NCI-H510A treated with DMSO at 0.1 percent for 48 hours (cell line): Measurements from ENCODE around the gene LRRC43.
A peak's percentile ranks its signal among the peaks of the same experiment; 100 is the strongest.
"Not testable (repeated sequence)": the region's sequence is repeated elsewhere in the genome, so short reads cannot be mapped to it uniquely, and the experiment has no call there.

Source experiments
- DNase-seq: peaks from one replicate; lab custom pipeline; 2025; lab: John Stamatoyannopoulos, UW

LRRC43 gene

DNA sequence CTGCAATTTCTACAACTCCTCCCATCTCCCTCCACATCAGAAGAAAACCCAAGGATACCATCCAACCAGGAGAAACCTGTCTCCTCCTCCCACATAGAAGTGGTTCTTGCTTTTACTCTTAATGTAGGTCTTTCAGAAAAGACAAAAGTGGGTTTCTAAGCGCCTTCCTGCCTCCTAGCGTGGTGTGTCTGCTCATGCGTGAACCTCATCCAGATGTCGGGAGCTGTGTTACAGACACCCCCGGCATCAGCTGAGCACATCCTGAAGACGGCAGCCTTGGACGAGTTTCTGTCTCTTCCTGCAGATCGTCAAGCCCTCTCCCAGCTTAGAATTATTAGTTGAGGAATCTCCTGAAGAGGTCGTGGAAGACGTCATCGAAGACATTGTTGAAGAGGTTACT is 9.5 kb downstream of the LRRC43 start:
- no peak for DNase-seq

DNA sequence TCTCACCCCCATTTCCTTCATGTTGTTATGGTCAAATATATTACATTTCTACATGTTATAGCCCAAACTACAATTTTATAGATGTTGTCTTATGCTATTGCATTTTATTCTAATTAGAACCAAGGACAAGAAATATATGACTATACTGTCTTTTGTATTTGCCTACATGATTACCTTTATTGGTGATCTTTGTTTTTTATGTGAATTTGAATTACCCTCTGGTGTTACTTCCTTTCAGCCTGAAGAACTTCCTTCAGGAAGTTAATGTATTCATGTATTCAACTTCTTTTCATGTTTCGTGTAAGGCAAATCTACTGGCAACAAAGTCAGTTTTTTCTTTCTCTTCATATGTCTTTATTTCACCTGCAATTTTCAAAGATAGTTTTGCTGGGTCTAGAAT is 11.9 kb downstream of the LRRC43 start:
- no peak for DNase-seq

DNA sequence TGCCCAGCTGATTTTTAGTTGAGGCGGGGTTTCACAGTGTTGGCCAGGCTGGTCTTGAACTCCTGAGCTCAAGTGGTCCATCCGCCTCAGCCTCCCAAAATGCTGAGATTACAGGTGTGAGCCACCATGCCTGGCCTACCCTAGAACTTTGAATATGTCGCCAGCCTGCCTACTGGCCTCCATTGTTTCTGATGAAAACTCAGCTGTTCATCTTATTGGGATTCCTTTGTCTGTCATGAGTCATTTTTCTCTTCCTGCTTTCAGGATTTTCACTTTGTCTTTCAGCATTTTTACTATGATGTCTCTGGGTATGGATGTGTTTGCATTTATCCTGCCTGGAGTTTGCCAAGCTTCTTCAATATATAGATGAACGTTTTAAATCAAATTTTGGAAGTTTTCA is 12.5 kb downstream of the LRRC43 start:
- no peak for DNase-seq

DNA sequence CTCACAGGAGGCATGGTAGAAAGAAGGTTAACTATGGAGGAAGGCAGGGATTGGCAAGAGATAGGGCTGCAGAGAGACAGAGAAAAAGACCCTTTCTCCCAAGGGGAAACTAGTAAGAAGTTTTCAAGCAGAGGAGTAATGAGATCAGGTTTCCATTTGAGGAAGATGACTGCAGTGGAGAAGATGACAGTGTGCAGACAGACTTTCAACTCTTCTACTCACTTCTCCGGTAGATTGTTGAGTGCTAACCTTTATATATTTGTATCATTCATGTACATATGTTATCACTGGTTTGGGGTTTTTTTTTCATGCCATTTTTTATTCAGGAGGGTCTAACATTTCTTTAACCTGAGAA is 14.7 kb downstream of the LRRC43 start:
- DNase-seq: no peak

DNA sequence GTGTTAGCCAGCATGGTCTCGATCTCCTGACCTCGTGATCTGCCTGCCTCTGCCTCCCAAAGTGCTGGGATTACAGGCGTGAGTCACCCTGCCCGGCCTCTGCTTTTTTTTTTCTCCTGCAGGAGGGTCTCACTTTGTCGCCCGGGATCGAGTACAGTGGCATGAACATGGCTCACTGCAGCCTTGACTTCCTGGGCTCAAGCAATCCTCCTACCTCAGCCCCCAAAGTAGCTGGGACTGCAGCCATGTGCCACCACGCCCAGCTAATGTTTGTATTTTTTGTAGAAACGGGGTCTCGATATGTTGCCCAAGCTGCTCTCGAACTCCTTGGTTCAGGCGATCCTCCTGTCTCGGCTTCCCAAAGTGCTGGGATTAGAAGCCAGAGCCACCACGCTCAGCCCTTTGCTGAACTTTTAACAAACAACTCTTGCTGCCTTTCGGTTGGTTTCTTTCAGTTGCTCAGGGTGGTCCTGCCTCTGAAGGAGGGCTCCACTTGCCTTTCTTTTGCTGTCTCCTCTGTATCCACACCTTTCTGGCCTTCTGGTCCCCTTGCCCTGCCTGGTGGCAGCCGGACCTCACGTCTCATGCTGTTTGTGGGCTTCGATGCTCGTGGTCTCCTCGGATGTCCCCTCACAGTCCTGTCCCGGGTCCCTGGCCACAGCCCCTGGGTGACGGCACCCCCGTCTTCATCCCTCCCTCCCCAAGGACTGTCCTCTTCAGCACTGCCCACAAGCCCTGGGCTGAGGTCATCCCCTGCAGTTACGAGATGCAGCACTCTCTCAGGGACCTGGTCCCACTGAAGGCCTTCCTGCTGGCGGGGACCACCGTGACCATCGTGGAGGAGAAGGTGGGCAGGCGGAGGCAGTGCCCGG is 16.8 kb downstream of the LRRC43 start:
- DNase-seq: no peak

DNA sequence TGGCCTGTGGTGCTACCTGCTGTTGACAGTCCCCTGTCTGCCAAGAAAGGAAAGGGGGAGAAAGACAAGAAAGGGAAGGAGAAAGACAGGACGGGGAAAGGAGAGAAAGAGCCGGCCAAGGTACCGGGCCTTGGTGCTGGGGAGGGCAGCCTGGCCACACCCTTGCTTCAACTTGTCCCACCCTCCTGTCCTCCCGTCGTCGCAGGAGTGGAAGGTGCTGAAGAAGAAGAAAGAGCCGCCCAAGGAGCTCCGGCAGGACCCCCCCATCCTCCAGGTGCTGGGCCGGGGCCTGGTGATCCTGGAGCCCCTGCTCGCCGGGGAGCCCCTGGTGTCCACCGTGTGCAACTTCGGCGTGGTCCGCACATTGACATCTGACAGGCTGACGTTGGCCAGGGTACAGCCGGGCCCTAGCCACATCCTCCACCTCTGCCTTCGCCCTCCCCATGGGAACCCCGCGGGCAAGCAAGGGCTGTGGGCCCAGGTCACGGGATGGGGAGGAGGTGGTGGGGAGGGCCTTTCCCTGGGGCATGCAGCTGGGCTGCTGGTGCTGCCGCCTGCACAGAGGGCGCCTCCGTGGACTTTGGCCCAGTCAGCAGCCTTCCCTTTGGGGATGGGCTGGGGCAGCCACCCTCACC is 17.7 kb downstream of the LRRC43 start:
- no peak for DNase-seq

DNA sequence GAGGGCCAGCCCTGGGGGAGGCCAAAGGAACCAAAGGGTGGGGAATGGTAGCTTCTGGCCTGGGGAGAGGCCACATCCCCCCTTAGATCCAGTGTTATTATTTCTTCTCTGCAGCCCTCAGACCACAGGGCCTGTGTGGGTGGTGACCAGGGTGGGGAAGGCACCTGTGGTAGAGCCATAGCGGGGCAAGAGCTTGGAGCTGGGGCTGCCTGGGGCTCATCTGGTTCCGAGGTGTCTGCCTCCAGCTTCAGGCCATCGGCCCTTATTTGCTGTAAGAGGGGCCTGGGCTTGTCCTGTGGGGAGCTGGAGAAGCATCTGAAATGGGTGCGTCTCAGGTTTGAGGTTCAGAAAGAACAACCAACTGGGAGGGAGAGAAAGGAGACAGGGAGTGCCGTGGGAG is 18.5 kb downstream of the LRRC43 start:
- no peak for DNase-seq

DNA sequence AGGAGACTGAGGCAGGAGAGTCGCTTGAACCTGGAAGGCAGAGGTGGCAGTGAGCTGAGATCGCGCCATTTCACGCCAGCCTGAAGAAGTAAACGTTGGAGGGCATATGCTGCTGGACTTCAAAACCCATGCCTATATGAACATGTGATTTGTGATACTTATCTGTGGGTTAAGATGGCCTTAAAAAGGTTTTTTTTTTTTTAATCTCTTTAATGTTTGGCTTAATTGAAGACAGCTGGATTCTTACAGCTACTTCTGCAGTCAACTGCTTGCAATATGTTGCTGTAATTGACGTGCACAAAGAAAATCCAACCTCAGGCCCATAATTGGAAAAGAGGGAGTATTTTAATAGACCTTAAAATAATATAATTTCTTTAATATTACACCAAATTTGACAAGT is 19.1 kb downstream of the LRRC43 start:
- DNase-seq: no peak

DNA sequence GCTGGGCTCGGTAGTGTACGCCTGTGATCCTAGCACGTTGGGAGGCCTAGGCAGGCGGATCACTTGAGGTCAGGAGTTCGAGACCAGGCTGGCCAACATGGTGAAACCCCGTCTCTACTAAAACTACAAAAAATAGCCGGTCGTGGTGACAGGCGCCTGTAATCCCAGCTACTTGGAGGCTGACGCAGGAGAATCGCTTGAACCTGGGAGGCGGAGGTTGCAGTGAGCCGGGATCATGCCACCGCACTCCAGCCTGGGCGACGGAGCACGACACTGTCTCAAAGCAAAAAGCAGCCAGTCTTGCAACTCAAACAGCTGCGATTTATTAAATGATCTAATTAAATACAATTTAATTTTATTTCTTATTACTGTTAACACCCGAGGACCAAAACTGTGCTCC is 19.9 kb downstream of the LRRC43 start:
- not testable (repeated sequence) for DNase-seq

DNA sequence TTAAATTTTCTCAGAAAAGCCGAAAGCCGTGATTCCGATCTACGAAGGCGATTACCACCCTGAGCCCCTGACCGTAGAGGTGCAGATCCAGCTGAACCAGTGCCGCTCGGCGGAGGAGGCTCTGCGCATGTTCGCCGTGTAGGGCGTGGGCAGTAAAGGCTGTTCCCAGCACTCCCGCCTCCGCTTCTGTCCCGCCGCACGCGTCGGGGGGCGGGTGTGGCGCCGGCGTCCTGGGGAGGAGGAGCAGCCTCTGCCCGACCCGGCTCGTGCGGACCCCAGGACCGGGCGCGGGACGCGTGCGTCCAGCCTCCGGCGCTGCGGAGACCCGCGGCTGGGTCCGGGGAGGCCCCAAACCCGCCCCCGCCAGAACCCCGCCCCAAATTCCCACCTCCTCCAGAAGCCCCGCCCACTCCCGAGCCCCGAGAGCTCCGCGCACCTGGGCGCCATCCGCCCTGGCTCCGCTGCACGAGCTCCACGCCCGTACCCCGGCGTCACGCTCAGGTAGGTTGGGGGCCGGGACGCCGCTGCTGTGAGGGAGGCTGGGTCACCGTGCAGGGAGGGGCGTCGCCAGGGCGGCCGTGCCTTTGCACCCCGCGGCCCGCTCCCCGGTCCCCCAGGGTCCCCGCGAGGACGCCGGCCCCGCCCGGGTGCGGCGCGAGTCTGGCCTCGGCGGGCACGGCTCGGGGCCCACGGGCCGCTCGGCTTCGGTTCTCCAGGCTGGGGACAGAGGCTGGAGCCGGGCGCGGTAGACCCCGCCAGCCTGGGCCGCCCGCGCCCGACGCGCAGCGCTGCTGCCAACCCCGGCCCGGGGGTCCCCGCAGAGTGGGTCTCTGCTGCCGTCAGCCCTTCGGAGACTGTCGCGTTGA is 20.6 kb downstream of the LRRC43 start, which contains the start of gene B3GNT4:
Gene B3GNT4 (plus strand): TSS at position 409 of the 866 bp plus-strand sequence. CDS start 910 bp downstream, outside the sequence.
- DNase-seq: peak; percentile 80

DNA sequence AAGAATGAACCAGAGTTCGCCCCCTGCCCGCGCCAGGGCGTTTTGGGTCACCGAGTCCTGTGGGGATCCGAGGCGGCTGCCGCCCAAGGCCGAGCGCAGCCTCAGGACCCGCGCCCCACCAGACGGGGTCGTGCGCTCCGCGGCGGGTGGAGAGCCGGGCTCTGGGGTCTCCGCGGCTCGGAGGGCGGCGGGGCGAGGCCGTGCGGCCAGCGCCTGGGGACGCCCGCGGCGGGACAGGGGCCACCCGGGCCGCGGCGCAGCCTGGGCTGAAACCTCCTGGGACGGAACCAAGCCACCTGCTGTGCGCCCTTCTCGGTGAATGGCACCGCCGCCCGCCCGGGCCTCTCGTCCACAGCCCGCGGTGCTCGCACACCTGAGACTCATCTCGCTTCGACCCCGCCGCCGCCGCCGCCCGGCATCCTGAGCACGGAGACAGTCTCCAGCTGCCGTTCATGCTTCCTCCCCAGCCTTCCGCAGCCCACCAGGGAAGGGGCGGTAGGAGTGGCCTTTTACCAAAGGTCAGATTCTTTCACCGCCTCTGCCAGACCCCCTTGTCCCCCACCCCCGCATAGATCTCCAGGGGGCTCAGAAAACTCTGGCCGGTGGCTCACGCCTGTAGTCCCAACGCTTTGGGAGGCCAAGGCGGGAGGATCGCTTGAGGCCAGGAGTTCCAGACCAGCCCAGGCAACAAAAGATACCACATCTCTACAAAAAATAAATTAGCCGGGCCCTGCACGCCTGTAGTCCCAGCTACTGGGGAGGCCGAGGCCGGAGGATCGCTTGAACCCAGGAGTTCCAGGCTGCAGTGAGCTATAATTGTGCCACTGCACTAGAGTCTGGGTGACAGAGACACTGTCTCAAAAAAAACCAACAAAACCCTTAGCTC is 21.5 kb downstream of the LRRC43 start:
- DNase-seq: no peak

DNA sequence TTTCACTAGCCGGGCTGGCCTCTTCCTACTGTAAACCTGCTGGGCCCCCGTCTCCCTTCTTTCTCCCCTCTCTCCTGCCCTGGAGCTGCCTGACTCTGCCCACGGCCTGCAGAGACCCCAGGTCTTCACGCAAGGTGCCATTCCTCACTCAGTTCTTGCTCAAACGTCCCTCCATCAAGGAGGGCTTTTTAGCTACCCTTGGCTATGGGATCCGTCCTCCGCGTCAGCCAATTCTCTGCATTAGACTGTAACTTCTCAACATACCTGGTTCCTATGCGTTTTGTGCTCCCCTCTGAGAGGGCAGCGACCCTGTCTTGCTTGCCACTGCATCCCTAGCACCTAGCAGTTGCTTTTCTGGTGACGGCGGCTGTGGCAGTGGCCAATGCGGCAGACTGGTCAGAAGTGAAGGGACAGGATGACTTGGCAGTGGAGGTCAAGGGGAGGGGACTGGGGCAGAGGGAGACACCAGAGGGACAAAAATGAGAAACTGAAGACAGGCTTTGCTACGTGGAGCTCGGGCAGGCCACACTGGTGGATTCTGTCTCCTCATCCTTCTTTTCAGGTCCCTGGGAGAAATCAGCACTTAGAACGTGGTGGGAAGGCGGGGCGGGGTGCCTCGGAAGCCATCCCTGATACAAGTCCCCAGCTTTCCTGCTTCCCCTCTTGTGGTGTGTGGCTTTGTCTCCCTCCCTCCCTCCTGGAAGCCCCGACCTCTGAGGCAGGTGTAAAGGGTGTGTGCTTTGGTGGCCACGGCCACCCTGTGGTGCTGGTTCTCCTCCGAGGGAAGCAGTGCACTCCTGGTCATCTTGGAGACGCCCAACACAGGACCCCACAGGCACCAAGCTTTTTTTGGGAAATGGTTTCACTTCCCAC is 22.4 kb downstream of the LRRC43 start:
- no peak for DNase-seq

DNA sequence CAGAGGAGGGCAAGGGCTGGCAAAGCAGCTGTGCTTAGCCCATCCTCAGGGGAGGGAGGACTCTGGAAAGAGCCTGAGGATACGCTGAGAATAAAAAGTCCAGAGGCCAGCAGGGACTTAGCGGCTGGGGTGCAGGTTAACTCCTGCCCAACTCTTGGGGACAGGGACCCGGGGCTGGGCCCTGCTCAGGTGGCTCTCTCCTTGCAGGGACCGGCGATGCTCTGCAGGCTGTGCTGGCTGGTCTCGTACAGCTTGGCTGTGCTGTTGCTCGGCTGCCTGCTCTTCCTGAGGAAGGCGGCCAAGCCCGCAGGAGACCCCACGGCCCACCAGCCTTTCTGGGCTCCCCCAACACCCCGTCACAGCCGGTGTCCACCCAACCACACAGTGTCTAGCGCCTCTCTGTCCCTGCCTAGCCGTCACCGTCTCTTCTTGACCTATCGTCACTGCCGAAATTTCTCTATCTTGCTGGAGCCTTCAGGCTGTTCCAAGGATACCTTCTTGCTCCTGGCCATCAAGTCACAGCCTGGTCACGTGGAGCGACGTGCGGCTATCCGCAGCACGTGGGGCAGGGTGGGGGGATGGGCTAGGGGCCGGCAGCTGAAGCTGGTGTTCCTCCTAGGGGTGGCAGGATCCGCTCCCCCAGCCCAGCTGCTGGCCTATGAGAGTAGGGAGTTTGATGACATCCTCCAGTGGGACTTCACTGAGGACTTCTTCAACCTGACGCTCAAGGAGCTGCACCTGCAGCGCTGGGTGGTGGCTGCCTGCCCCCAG is 23.4 kb downstream of the LRRC43 start:
- no peak for DNase-seq

DNA sequence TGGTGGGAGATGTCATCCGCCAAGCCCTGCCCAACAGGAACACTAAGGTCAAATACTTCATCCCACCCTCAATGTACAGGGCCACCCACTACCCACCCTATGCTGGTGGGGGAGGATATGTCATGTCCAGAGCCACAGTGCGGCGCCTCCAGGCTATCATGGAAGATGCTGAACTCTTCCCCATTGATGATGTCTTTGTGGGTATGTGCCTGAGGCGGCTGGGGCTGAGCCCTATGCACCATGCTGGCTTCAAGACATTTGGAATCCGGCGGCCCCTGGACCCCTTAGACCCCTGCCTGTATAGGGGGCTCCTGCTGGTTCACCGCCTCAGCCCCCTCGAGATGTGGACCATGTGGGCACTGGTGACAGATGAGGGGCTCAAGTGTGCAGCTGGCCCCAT is 24.1 kb downstream of the LRRC43 start:
- DNase-seq: no peak

DNA sequence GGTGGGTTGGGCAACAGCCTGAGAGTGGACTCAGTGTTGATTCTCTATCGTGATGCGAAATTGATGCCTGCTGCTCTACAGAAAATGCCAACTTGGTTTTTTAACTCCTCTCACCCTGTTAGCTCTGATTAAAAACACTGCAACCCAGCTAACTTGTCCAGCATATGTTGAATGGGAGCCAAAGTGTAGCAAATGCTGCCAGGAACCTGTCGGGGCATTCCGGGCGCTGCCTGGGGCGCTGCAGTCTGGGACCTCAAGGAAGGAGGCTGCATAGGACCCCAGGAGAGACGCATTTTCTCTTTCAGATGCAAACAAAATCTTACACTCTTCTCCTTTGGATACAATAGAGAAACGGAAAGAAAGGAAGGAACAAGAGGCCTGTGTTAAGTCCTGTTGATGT is 24.5 kb downstream of the LRRC43 start:
- no peak for DNase-seq

DNA sequence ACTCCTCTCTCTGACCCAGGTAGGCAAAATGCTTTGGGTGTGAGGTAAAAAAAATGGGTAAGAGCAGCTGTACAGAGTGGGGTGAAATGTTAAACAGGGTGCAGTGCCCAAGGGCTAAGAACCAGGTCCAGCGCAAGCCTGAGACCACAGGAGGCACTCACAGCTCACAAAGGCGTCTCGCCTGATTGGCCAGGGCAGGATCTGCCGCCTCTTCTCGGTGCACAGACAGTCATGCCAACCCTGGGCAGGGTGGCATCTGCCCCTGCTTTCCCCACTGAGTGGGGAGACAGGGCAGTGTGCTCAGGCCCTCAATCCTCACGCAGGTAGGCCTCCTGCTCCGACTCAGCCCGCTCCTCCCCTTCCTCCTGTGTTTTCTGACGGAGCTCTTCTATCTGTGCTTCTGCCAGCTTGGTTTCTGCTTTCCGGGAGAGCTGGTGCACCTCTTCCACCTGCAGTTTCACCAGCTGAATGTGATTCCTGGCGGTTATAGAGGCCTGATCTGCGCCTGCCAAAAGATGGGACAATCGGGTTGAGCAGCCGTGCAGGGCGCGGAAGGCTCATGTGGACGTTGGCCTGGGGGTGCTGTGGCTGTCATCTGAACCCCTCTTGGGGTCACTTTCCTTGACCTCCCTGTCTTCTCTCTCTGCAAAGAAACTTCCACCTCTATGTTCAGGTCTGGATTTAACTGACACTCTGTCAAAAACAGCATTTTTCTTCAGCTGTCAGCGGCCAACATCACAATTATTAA is 25.3 kb downstream of the LRRC43 start:
- no peak for DNase-seq

DNA sequence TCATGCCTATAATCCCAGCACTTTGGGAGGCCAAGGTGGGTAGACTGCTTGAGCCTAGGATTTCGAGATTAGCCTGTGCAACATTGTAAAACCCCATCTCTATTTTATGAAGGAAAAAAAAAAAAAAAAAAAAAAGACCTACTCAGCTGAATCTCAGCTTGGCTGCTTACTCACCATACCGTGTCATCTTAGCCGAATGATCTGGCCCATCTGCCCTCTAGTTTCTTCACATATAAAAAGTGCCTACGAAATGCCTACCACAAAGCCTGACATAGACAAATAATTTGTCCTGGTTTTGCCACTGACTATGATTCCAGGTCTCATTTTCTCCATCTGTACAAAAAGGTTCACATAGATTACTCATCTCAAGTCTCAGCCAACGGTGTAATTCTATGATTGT is 32.8 kb downstream of the LRRC43 start:
- DNase-seq: no peak

DNA sequence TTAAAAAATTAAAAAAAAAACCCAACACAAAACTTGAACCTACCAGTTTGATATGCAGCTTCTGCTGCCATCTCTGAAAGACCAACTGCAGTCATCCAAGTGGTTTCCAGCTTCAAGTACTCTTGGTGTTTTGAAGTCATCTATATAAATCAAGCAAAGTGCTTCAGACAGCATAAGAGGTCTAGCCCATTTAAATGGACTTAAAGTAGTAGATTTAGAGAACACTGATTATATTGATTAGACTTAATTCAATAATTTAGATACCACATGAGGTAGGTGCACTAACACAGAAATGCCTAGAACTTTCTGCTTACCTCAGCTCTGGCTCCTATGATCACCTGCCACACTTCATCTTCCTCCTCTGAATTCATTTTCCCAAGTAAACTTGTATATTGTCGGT is 33.5 kb downstream of the LRRC43 start:
- no peak for DNase-seq
